IPS-NIHi7 (cell line): Measurements from ENCODE around the gene CMPK1.
"Not testable (repeated sequence)": the region's sequence is repeated elsewhere in the genome, so short reads cannot be mapped to it uniquely, and the experiment has no call there.

ENCODE experiments used
- DNase-seq: peaks from one replicate; pipeline ENCODE4 v3.0.0; 2012; ENCODE audit warnings: mixed read lengths; ENCODE audit errors: extremely low spot score

The CMPK1 gene, protein sequence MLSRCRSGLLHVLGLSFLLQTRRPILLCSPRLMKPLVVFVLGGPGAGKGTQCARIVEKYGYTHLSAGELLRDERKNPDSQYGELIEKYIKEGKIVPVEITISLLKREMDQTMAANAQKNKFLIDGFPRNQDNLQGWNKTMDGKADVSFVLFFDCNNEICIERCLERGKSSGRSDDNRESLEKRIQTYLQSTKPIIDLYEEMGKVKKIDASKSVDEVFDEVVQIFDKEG

DNA sequence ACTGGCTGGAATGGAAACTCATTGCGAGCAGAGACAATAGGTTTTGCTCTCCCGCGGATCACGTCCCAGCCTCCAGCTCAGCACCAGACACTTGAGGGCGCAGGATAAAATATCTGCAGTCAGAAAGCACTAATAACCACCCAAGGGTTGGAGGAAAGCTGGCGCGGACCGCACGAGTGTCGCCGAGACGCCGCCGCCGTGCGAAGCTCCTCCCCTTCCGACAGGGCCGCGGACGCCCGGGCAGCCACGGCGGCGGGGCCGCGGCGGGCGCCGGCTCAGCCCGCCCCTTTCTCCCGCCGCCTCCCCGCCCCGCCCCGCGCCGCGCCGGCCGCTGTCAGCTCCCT lies at the start of gene CMPK1:
CMPK1 (plus strand) TSS at position 213 of the 344 bp plus-strand sequence. CDS start 156 bp downstream, outside the sequence.
- peak; percentile 83 for DNase-seq

DNA sequence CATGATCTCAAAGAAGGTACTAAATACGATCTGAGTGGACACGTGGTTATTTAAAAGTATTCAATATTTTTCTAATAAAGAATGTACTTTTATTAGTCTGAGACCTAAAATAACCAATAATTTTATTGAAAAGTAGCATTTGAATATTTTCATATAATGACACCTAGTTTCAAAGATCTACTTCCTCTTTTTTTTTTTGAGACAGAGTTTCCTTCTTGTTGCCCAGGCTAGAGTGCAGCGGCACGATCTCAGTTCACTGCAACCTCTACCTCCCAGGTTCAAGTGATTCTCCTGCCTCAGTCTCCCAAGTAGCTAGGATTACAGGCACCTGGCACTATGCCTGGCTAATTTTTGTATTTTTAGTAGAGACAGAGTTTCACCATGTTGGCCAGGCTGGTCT lies 45.5 kb upstream of the CMPK1 start:
- not testable (repeated sequence) for DNase-seq

DNA sequence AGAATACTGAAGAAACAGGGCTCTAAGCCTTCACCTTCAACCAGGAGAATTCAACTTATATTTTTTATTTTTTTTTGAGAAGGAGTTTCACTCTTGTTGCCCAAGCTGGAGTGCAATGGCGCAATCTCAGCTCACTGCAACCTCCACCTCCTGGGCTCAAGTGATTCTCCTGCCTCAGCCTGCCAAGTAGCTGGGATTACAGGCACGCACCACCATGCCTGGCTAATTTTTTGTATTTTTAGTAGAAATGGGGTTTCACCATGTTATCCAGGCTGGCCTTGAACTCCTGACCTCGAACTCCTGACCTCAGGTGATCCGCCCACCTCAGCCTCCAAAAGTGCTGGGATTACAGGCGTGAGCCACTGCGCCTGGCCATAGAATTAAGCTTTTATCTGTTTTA lies 38.7 kb upstream of the CMPK1 start:
- not testable (repeated sequence) for DNase-seq

DNA sequence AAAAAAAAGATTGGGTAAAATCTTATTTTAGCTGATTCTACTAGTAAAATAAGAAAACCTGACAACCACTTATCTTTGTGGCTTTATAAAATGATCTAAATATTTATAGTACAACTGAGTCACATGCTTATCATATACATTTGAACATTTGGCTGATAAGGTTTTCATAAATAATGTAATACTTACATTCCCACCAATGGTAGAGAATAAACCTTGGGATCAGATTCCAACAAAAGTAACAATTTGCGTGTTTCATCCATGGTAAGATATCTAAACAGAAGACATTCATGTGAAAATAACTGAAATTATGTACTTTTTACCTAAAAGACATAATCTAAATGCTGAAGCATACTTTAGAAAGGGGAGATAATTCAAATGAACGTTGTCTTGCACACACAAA lies 38.0 kb upstream of the CMPK1 start:
- no peak for DNase-seq

DNA sequence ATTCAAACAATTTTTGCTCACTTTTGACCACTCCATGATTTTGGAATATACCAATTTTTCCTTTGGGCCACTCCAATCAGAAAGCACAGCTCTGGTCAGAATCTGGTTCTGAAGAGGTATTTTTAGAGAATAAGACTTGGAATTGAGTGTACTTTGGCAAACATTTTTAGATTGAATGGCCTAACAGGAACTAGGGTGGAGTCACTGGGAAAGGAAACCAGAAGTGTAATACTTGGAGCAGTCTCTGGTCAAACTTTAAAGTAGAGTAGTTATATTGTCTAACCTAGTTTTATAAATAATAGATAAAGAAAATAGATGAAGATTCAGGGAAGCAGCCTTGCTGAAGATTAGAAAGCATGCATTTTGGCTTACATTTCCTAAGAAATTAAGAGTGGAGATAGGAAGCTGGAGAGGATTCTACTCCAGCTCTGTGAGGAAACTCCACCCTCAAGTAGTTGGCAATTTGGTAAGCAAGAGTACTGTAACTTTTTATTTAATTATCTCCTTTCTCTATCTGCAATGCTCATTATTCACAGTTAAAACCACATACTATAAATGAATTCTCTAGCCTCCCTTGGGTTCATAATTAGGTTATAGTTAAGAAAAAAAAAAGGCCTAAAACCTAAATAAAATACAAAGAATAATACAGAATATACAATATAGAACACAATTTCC lies 35.4 kb upstream of the CMPK1 start:
- no peak for DNase-seq

DNA sequence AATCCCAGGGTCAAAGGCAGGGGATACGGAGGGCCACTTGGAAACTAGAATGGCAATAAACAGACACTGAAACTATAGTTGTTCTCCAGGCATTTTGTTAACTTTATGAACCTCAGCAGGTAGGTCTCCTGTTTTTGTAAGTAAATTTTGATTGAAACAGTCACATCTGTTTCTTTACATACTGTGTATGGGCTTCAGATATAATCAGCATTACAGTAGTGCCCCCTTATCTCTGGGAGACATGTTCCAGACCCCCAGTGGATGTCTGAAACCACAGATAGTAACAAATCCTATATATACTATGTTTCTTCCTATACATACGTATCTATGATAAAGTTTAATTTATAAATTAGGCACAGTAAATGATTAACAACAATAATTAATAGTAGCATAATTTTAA lies 31.1 kb upstream of the CMPK1 start:
- DNase-seq, result no peak

DNA sequence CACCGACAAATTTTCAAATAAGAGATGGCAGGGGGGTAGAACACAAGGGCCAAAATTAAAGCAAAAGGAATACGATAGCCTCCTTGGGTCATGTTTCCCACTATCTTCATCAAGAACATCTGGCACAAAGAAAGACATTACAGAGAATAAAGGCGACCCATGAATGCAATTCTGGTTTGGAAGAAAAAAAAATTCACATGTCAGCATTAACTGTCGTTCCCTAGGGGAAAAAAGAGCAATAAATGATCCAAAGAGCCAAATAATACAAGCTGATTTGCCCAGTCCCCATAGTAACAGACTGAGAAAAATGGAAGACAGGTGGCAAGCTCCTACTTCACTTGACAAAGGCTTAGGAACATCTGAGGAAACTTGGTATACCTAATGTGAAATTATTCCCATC lies 24.2 kb upstream of the CMPK1 start:
- DNase-seq, result no peak

DNA sequence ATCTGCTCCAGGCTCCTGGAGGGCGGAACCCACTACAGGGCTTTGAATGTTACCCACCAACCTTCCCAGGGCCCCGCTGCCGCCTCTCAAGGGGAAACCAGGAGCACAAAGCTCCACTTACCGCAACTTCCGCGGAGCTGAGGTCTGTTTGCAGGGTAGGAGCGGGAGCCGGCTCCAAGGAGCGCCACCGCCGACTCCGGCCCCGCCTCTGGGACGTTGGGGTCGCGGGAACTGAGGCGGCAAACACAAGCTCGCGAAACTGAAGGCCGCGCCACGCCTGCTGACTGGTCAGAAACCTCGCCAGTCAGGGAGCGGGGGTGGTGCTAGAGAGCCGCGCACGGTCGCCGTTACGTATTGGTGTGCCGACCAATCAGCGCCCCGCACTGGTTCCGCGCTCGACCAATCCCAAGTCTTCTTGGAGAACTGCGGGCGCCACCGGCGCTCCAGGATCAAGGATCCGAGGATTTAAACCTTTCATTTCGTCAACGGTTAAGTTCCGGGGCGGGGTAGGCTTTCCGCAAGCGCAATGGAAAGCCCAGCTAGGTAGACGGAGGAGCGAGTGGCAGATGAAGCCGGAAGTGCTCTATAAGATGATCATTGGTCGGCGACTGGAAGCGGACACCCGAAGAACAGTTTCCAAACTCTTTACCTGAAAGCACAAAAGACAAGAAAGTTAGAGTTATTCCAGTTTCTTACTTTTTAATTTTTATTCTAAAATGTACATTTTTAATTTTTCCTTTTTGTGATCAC lies 19.5 kb upstream of the CMPK1 start, which contains the start of gene STIL:
STIL (minus strand) TSS at position 233 of the 750 bp plus-strand sequence. CDS start 3,828 bp downstream, outside the sequence.
- DNase-seq, result peak; percentile 99

DNA sequence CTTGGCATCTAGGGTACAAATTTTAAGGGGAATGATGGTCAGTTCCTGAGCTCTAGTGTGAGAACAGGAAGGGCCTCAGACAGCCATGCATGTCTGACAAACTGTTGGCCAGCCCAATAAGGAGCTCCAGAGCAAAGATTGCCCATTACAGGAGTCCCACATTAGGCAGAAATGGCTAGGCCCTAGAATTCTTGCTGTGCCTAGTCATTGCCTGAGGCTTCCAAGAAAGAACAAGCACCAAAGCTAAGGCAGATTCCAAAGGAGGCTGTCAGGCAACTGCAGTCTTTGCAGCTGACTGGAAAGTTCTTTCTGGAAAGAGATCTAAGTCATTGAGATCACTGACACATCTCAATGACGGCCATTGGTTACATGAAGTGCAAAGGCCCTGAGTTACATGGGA lies 15.7 kb upstream of the CMPK1 start:
- no peak for DNase-seq

DNA sequence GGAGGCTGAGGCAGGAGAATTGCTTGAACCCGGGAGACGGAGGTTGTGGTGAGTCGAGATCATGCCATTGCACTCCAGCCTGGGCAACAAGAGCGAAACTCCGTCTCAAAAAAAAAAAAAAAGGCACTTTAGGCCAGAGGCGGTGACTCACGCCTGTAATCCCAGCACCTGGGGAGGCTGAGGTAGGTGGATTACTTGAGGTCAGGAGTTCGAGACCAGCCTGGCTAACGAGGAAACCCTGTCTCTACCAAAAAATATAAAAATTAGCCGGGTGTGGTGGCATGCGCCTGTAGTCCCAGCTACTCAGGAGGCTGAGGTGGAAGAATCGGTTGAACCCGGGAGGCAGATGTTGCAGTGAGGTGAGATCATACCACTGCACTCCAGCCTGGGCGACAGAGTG lies 13.6 kb upstream of the CMPK1 start:
- not testable (repeated sequence) for DNase-seq

DNA sequence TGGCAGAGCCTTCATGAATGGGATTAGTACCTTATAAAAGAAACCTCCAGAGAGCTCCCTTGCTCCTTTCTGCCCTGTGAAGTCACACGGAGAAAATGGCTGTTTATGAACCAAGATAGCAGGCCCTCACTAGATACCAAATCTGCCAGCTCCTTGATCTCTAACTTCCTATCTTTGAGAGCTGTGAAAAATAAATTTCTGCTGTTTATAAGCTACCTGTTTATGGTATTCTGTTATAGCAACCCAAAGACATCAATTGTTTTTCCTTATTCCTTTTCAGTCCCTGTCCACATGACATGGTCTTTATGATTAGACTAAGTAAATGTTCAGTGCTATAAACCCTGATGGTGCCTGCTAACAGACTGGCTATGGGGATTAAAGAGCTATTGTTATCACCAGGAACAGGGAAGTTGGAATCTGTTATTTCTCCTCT lies 10.0 kb upstream of the CMPK1 start:
- no peak for DNase-seq

DNA sequence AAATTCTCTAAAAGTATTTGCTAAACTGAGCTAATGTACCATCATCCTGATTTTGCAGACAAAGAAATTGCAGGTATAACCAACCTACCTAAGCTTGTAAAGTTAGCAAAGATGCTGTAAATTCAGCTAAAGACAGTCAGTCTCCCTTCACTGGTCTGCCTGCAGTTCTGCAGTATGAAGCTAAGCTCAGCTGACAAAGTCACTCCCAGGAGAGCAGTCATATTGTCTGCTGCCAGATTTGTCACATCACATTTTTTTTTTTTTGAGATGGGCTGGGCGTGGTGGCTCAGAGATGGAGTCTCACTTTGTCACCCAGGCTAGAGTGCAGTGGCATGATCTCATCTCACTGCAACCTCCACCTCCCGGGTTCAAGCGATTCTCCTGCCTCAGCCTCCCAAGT lies 8.9 kb upstream of the CMPK1 start:
- no peak for DNase-seq

DNA sequence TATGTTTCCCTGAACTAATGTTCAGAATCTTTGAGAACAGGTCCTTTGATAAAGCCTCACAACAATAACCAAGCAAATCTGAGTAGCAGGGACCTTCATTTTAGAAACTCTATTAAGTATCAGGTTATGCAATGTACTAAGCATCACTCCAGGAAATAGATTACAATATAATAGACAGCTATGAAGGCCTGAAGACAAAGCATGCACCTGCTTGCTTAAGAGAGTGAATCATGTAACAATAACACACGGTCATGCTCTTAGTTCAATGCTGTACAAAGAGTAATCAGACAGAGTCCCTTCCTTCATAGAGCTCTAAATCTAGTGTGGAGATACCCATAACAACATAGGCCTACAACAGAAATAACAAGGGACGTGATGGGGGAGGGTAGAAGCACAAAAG lies 8.1 kb upstream of the CMPK1 start:
- no peak for DNase-seq

DNA sequence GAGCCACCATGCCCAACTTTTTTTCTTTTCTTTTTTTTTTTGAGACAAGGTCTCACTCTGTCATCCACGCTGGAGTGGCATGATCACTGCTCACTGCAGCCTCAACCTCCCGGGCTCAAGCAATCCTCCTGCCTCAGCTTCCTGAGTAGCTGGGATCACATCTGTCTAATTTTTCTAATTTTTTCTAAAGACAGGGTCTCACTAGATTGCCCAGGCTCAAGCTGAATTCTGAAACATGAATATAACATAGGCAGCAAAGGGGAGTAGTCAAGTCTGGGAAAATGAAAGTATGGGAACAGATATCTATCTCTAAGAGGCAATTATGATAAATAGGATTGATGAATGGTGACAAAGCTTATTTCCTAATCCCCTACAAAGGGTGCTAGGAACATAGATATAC lies 7.3 kb upstream of the CMPK1 start:
- DNase-seq, result no peak

DNA sequence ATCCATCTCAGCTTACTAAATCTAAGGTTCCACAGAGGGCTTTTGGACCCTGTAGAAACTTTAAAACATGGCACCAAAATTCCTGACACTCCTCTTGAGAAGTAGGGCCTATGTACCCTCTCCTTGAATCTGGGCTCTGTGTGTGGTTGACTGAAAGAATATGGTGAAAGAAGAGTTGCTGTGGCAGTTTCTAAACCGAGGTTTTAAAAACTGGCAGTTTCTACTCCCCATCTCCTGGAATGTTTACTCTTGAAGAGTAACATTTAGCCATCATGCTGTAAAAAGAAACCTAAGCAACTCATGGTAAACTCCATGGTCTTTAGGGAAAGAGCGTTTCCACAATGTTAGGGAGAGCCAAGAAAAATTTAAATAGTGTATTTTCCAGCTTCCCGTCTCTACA lies 4.6 kb upstream of the CMPK1 start:
- no peak for DNase-seq

DNA sequence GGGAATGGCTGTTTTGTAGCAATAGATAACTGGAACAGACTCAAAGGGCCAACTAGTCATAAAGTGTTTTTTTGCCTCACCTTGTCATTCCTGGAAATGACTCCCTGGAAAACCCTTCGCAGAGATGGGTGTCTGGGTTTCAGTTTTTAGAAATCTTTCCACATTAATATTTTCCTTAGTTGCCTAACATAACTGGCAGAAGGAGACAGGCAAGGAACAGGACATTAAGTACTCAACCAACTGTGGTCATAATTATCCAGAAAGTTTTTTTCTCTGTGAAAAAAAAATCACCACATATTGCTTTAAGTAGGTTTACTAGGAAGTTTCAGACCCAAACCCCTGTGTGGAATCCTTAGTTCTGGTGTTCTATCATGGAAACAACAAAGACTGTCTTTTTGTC lies 3.4 kb upstream of the CMPK1 start:
- no peak for DNase-seq

DNA sequence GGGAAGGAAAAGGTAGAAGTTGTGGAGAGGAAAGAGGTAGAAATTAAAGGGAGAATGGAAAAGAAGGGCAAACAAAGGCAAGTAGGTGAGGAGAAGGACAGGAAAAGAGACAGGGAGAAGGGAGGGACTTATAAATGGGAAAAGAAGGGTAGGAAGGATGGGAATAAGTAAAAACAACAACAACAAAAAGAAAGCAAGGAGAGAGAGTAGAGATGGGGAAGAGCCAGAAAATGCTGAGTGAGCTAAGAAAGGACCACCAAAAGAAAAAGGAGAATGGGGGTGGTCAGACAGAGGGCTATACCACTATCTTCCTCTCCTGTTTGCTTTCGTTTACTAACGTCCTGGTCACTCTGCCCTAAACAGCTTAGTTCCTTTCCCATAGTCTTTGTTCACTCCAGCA lies 1.7 kb upstream of the CMPK1 start:
- DNase-seq, result no peak

DNA sequence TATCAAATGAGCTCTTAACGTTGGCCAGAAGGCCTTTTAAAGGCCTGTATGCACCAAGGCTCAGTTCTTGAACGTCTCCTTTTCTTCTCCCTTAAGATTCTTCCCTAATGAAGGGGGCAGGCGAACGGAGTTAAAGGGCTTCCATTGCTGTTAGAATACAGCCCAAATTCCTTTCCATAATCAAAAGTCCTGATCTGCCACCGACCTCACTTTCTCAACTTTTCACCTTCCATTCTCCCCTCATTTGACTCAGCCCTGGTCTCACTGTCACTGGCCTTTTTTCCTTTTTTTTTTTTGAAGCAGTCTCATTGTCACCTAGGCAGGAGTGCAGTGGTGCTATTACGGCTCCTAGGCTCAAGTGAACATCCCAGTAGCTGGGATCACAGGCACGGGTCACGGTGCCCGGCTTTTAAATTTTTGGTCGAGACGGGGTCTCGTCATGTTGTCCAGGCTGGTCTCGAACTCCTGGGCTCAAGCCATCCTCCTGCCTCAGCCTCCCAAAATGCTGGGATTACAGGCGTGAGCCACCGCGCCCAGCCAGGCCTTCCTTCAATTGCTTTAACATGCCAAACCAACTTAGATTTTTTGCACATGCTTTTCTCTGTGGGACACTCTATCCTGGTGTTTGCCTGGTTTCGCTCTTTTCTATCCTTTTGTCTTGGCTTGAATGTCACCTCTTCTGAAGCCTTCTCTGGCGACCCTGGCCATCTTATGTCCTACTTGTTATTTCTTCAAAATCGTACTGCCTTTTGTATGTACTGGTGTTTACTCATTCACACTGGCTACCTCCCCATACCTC lies 612 bp upstream of the CMPK1 start:
- DNase-seq, result no peak

DNA sequence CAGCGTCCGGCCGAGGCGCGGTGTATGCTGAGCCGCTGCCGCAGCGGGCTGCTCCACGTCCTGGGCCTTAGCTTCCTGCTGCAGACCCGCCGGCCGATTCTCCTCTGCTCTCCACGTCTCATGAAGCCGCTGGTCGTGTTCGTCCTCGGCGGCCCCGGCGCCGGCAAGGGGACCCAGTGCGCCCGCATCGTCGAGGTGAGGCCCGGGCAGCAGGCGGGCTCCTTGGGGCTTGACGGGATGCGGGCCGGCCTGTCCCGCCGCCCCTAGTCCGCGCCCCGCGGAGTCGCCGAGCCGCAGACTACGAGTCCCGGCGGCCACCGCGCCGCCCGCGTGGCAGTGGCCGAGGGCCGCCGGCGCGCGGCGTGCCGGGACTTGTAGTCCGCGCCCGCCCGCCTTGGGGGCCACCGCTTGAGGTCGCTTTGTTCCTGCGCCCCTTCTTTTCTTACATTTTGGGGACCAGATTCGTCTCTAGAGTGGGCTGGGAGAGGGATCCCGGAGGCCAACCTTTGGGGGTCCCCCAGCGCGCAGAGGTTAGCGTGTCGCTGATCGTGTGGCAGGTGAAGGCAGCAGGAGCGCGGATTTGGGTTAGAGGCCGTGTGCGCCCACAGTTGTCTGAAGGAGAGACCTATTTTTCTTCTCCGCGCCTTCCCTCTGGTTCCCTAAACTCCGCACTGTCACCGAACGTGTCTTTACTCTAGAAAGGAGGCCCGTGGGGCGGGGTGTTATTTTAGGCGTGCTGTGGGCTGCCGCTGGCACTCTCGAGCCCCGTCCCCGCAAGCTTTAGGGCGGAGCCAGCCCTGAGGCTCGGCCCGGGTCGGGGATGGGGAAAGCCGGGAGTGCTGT lies 553 bp downstream of the CMPK1 start:
- DNase-seq, result peak; percentile 89

DNA sequence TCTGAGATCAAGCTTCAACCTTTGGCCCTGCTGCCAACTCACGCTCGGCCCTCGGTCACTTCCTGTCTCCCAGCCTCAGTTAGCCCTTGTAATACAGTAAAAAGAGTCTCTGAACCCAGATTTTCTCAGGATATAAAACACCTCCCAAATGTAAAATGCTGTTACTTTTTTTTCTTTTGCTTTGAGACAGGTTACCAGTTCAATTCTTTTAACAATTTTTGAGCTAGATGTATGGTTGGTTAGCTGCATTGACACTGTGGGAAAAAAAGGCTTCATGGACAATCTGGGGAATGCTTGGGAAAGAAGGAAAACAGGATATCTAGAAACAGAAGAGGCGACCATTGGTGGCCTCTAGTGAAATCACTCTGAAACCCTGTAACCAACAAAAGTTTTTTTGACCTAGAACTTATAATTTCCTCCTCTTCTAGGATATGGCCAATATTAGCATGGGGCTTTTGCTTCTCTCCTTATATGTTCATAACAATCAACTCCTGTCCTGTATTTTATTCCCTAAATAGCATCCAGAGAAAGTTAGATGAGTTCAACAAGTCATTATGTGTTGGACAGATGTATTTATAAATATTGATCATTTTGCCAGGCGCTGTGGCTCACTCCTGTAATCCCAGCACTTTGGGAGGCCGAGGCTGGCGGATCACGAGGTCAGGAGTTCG lies 1.3 kb downstream of the CMPK1 start:
- DNase-seq, result no peak

DNA sequence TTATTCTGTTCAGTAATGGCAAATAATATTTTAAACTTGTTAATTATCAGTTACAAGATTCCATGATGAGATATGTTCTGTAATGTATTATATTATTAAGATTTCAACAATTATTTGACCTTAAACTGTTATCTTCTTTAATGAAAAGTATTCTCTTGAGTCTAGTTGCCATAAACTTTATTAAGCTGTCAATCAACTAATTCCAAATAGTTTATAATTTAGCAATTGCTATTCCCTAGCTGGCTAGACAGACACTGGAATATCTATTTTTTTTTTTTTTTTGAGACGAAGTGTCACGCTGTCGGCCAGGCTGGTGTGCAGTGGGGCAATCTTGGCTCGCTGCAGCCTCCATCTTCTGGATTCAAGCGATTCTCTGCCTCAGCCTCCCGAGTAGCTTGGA lies 3.8 kb downstream of the CMPK1 start:
- DNase-seq, result no peak
